T follicular helper cell (primary cell): ENCODE results near the gene TSPY9.
"Not testable (repeated sequence)": the region's sequence is repeated elsewhere in the genome, so short reads cannot be mapped to it uniquely, and the experiment has no call there.

ENCODE experiments used
- DNase-seq: peaks from one replicate; pipeline ENCODE4 v3.0.0-alpha.2; 2020; ENCODE audit warnings: low read depth
- total RNA-seq, 2 experiments: gene quantifications; one replicate each; lab custom pipeline; 2026; lab: John Stamatoyannopoulos, UW

The TSPY9 gene
- 0 reads per million in 2 experiments for total RNA-seq

DNA sequence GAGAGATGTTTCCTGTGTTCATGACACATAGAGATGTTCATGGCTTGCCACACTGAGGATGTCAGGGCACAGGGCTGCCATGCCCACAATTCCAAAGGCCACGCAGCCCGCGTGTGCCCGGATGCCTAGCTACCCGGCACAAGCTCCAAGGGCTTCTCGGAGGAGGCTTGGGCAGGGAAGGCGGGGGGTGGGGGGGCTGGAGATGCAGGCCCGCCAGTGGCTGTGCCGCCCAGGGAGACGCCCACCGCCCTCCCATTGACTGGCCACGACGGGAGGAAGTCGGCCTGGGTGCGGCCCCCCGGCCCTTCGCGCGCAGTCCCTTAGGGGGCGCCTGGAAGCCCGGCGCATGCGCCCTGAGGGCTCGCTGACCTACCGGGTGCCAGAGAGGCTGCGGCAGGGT, at the start of gene TSPY9:
Gene TSPY9, plus strand, starts transcription at position 301 of the 400 bp plus-strand sequence. Its CDS starts 46 bp downstream, at position 347.
- DNase-seq, result not testable (repeated sequence)

DNA sequence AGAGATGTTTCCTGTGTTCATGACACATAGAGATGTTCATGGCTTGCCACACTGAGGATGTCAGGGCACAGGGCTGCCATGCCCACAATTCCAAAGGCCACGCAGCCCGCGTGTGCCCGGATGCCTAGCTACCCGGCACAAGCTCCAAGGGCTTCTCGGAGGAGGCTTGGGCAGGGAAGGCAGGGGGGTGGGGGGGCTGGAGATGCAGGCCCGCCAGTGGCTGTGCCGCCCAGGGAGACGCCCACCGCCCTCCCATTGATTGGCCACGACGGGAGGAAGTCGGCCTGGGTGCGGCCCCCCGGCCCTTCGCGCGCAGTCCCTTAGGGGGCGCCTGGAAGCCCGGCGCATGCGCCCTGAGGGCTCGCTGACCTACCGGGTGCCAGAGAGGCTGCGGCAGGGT, 20.4 kb upstream of the TSPY9 start, which contains the start of gene TSPY1:
Gene TSPY1, plus strand, starts transcription at position 301 of the 400 bp plus-strand sequence. Its CDS starts 46 bp downstream, at position 347.
- DNase-seq, result not testable (repeated sequence)

DNA sequence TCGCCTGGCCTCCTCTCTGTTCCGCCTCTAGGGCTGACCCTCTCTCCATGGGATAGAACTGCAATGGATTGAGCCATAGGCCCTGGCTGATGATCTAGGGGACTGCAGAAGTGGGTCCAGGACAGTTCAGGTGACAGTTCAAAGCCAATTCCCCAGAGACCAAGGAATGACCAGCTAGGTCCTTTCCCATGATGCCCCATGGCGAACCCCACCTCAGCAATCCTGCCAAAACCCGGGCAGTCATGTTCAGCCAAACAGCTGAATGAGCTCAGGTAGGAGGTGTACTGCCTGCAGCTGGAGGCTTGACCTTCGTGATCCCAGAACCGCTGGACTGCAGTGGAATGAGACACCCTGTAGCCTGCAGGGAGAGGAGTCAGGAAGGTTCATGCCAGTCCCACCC, 17.3 kb downstream of the TSPY9 start:
- not testable (repeated sequence) for DNase-seq

GRCh38 chrY:9516287-9516686, 29.2 kb downstream of the TSPY9 start:
- not testable (repeated sequence) for DNase-seq

DNA sequence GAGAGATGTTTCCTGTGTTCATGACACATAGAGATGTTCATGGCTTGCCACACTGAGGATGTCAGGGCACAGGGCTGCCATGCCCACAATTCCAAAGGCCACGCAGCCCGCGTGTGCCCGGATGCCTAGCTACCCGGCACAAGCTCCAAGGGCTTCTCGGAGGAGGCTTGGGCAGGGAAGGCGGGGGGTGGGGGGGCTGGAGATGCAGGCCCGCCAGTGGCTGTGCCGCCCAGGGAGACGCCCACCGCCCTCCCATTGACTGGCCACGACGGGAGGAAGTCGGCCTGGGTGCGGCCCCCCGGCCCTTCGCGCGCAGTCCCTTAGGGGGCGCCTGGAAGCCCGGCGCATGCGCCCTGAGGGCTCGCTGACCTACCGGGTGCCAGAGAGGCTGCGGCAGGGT, 40.5 kb downstream of the TSPY9 start, which contains the start of gene TSPY10:
Gene TSPY10, plus strand, starts transcription at position 301 of the 400 bp plus-strand sequence. Its CDS starts 46 bp downstream, at position 347.
- DNase-seq, result not testable (repeated sequence)
